ENCODE data around the gene AADACL4.
A peak's percentile ranks its signal among the peaks of the same experiment; 100 is the strongest.

Gene AADACL4

GRCh38 chr1:12616709-12617373 lies 27.0 kb upstream of the AADACL4 start:
- Histone ChIP-seq H3K9me3 (ENCODE audit: control insufficient read depth, insufficient read depth, low read depth, low read length) (no peaks in the 10 kb centered on the region), H3K4me1 (ENCODE audit: control insufficient read depth, insufficient read depth, low read length) (peaks cover 9% of the 10 kb centered on the region), H3K36me3 (ENCODE audit: control insufficient read depth in 2 of 2, insufficient read depth in 1 of 2, low read length in 2 of 2) (peaks cover 0 to 6% of the 10 kb centered on the region in 2 experiments; a peak in 1 of 3 replicates), H3K4me3 (ENCODE audit: low read depth, low read length) (peak overlapping the region; percentile 74), H3K27ac (ENCODE audit: extremely low read depth, low read depth, low read length) (peak overlapping the region; percentile 99)
- ChIA-PET CTCF (interaction anchor here (0.6 to 5.0 kb wide), 5 partner anchors 10 to 21 kb away, joined by 3 to 28 read pairs (median 3); no protein-coding TSS in a partner anchor), POLR2A (interaction anchor here (0.6 to 5.7 kb wide), 14 partner anchors 12 to 386 kb away, joined by 3 to 101 read pairs (median 4); no protein-coding TSS in a partner anchor)
- no peak for TF ChIP-seq ZNF530 (tag by site-specific recombination; IDR thresholded peaks at IDR 0.05; ENCODE audit: low read depth)
- no peak for TF ChIP-seq INSM2 (tag by site-specific recombination; IDR thresholded peaks at IDR 0.05)
- peak; percentile 38; the same call in 1 of the 2 replicates for TF ChIP-seq ZNF449 (tag by site-specific recombination; IDR thresholded peaks at IDR 0.05)
- no peak for TF ChIP-seq ZNF629 (tag by site-specific recombination; IDR thresholded peaks at IDR 0.05)
- no peak for TF ChIP-seq KLF16 (tag by site-specific recombination; IDR thresholded peaks at IDR 0.05)
- TF ChIP-seq MYNN (tag by site-specific recombination; IDR thresholded peaks at IDR 0.05; ENCODE audit: borderline replicate concordance) = no peak
- no peak for TF ChIP-seq KLF10 (tag by site-specific recombination; IDR thresholded peaks at IDR 0.05)
- TF ChIP-seq ZEB2 (tag by site-specific recombination; IDR thresholded peaks at IDR 0.05) = peak; percentile 23; the same call in 1 of the 2 replicates
- no peak for TF ChIP-seq ZBTB7A (tag by site-specific recombination; IDR thresholded peaks at IDR 0.05; ENCODE audit: low read depth)
- TF ChIP-seq EGR2 (tag by site-specific recombination; IDR thresholded peaks at IDR 0.05; ENCODE audit: low read depth) = peak; percentile 22; the same call in 1 of the 2 replicates
- no peak for TF ChIP-seq ZSCAN23 (tag by site-specific recombination; IDR thresholded peaks at IDR 0.05)
- TF ChIP-seq ZNF10 (tag by site-specific recombination; IDR thresholded peaks at IDR 0.05) = no peak
- no peak for TF ChIP-seq ZNF133 (tag by site-specific recombination; IDR thresholded peaks at IDR 0.05)
- TF ChIP-seq ZNF423 (tag by site-specific recombination; IDR thresholded peaks at IDR 0.05) = 0 out of 2 replicates have a peak, but pooled peaks have one; percentile 26
- no peak for TF ChIP-seq ZNF510 (tag by site-specific recombination; IDR thresholded peaks at IDR 0.05; ENCODE audit: insufficient replicate concordance)
- TF ChIP-seq ZNF350 (tag by site-specific recombination; IDR thresholded peaks at IDR 0.05) = no peak
- TF ChIP-seq GLIS2 (tag by site-specific recombination; IDR thresholded peaks at IDR 0.05) = peak; percentile 62
- TF ChIP-seq SCRT2 (tag by site-specific recombination; IDR thresholded peaks at IDR 0.05) = 0 out of 2 replicates have a peak, but pooled peaks have one; percentile 10
- TF ChIP-seq ZNF521 (tag by site-specific recombination; IDR thresholded peaks at IDR 0.05) = no peak
- 0 out of 2 replicates have a peak, but pooled peaks have one; percentile 3 for TF ChIP-seq KLF9 (tag by site-specific recombination; IDR thresholded peaks at IDR 0.05; ENCODE audit: low read depth)
- TF ChIP-seq ZNF529 (tag by site-specific recombination; IDR thresholded peaks at IDR 0.05; ENCODE audit: insufficient replicate concordance) = no peak
- TF ChIP-seq HIC1 (tag by site-specific recombination; IDR thresholded peaks at IDR 0.05) = 0 out of 2 replicates have a peak, but pooled peaks have one; percentile 34
- no peak for TF ChIP-seq ZNF24 (tag by site-specific recombination; IDR thresholded peaks at IDR 0.05)
- no peak for TF ChIP-seq ZNF580 (tag by site-specific recombination; IDR thresholded peaks at IDR 0.05)
- TF ChIP-seq ZBTB26 (tag by site-specific recombination; optimal IDR thresholded peaks at IDR 0.05) = peak; percentile 93
- no peak for TF ChIP-seq ZNF600 (tag by site-specific recombination; IDR thresholded peaks at IDR 0.05)
- TF ChIP-seq ZNF701 (tag by site-specific recombination; IDR thresholded peaks at IDR 0.05) = no peak
- TF ChIP-seq ZSCAN30 (tag by site-specific recombination; IDR thresholded peaks at IDR 0.05) = no peak
- no peak for TF ChIP-seq ZNF354C (tag by site-specific recombination; IDR thresholded peaks at IDR 0.05; ENCODE audit: borderline replicate concordance, low read depth)
- peak; percentile 62 for TF ChIP-seq ZFHX2 (tag by site-specific recombination; conservative IDR thresholded peaks at IDR 0.05)
